GM04503 (cell line): ENCODE data around the gene ARHGAP21.

Experiments
- DNase-seq: peaks from one replicate; pipeline ENCODE4 v3.0.0-alpha.2; 2012; ENCODE audit warnings: low read depth

Gene ARHGAP21

GRCh38 chr10:24722676-24723385, 856 bp downstream of the ARHGAP21 start:
- no peak for DNase-seq

GRCh38 chr10:24722131-24722675, 1.5 kb downstream of the ARHGAP21 start:
- no peak for DNase-seq

GRCh38 chr10:24721229-24722106, 2.2 kb downstream of the ARHGAP21 start:
- no peak for DNase-seq

- DNase-seq: no peak
Observed at GRCh38 chr10:24720096-24720495, 3.6 kb downstream of the ARHGAP21 start.

- peak; percentile 73 for DNase-seq
Observed at GRCh38 chr10:24718031-24718855, 5.4 kb downstream of the ARHGAP21 start.

- no peak for DNase-seq
Observed at GRCh38 chr10:24716295-24716694, 7.4 kb downstream of the ARHGAP21 start.

GRCh38 chr10:24715246-24715769, 8.4 kb downstream of the ARHGAP21 start:
- DNase-seq: no peak

GRCh38 chr10:24713086-24713485, 10.6 kb downstream of the ARHGAP21 start:
- DNase-seq: no peak

GRCh38 chr10:24711465-24711864, 12.2 kb downstream of the ARHGAP21 start:
- no peak for DNase-seq

- no peak for DNase-seq
Observed at GRCh38 chr10:24708081-24708480, 15.6 kb downstream of the ARHGAP21 start.

- no peak for DNase-seq
Observed at GRCh38 chr10:24707445-24707844, 16.2 kb downstream of the ARHGAP21 start.

GRCh38 chr10:24706479-24707118, 17.1 kb downstream of the ARHGAP21 start:
- peak; percentile 74 for DNase-seq

- DNase-seq: peak; percentile 71
Observed at GRCh38 chr10:24703700-24704099, 20.0 kb downstream of the ARHGAP21 start.

- no peak for DNase-seq
Observed at GRCh38 chr10:24701447-24701846, 22.2 kb downstream of the ARHGAP21 start.

GRCh38 chr10:24700948-24701347, 22.7 kb downstream of the ARHGAP21 start:
- no peak for DNase-seq

GRCh38 chr10:24698270-24698669, 25.4 kb downstream of the ARHGAP21 start:
- DNase-seq: no peak

GRCh38 chr10:24697080-24697479, 26.6 kb downstream of the ARHGAP21 start:
- DNase-seq: no peak

- DNase-seq: no peak
Observed at GRCh38 chr10:24695452-24695851, 28.2 kb downstream of the ARHGAP21 start.

GRCh38 chr10:24694086-24694485, 29.6 kb downstream of the ARHGAP21 start:
- DNase-seq: peak; percentile 23

- DNase-seq: peak; percentile 34
Observed at GRCh38 chr10:24690961-24691512, 32.6 kb downstream of the ARHGAP21 start.

GRCh38 chr10:24685958-24686540, 37.6 kb downstream of the ARHGAP21 start:
- DNase-seq: no peak
